HEK293 (cell line): ENCODE measurements around the gene CEBPA.

Source experiments
- KLF16 ChIP-seq: fragments of 450-650 bp; formaldehyde crosslinking; IDR thresholded peaks from 2 replicates; pipeline ENCODE4 v1.5.1; 2017; ENCODE audit warnings: missing biosample characterization, missing genetic modification characterization
- RBAK ChIP-seq: fragments of 450-650 bp; formaldehyde crosslinking; IDR thresholded peaks from 2 replicates; pipeline ENCODE4 v1.5.1; 2016; ENCODE audit warnings: missing biosample characterization, missing genetic modification characterization
- ZBTB21 ChIP-seq: fragments of 450-650 bp; formaldehyde crosslinking; IDR thresholded peaks from 2 replicates; pipeline ENCODE4 v1.5.1; 2017; ENCODE audit warnings: missing biosample characterization, missing genetic modification characterization
- ZFP3 ChIP-seq: fragments of 450-650 bp; formaldehyde crosslinking; IDR thresholded peaks from 2 replicates; pipeline ENCODE4 v1.5.1; 2016; ENCODE audit warnings: low read depth, missing biosample characterization, missing genetic modification characterization
- ZFP69B ChIP-seq: fragments of 450-650 bp; formaldehyde crosslinking; IDR thresholded peaks from 2 replicates; pipeline ENCODE4 v1.5.1; 2016; ENCODE audit warnings: missing biosample characterization, missing genetic modification characterization
- ZNF132 ChIP-seq: fragments of 450-650 bp; formaldehyde crosslinking; IDR thresholded peaks from 2 replicates; pipeline ENCODE4 v1.5.1; 2017; ENCODE audit warnings: missing biosample characterization, missing genetic modification characterization, borderline replicate concordance
- ZNF146 ChIP-seq: fragments of 450-650 bp; formaldehyde crosslinking; IDR thresholded peaks from 2 replicates; pipeline ENCODE4 v1.5.1; 2016; ENCODE audit warnings: missing biosample characterization, missing genetic modification characterization
- ZNF174 ChIP-seq: fragments of 450-650 bp; formaldehyde crosslinking; IDR thresholded peaks from 2 replicates; pipeline ENCODE4 v1.5.0; 2017; ENCODE audit warnings: missing biosample characterization, mild to moderate bottlenecking, missing genetic modification characterization
- ZNF2 ChIP-seq: fragments of 450-650 bp; formaldehyde crosslinking; IDR thresholded peaks from 2 replicates; pipeline ENCODE4 v1.5.1; 2016; ENCODE audit warnings: missing biosample characterization, missing genetic modification characterization
- ZNF211 ChIP-seq: fragments of 450-650 bp; formaldehyde crosslinking; IDR thresholded peaks from 2 replicates; pipeline ENCODE4 v1.5.1; 2016; ENCODE audit warnings: low read depth, missing biosample characterization, missing genetic modification characterization
- ZNF394 ChIP-seq: fragments of 450-650 bp; formaldehyde crosslinking; IDR thresholded peaks from 2 replicates; pipeline ENCODE4 v1.5.1; 2016; ENCODE audit warnings: missing biosample characterization, missing genetic modification characterization, mild to moderate bottlenecking, moderate library complexity, borderline replicate concordance
- ZNF501 ChIP-seq: fragments of 450-650 bp; formaldehyde crosslinking; IDR thresholded peaks from 2 replicates; pipeline ENCODE4 v1.5.1; 2016; ENCODE audit warnings: missing biosample characterization, missing genetic modification characterization
- ZNF548 ChIP-seq: fragments of 450-650 bp; formaldehyde crosslinking; IDR thresholded peaks from 2 replicates; pipeline ENCODE4 v1.5.1; 2016; ENCODE audit warnings: missing biosample characterization, missing genetic modification characterization
- ZNF560 ChIP-seq: fragments of 450-650 bp; formaldehyde crosslinking; IDR thresholded peaks from 2 replicates; pipeline ENCODE4 v1.5.1; 2017; ENCODE audit warnings: missing biosample characterization, missing genetic modification characterization, borderline replicate concordance
- ZNF596 ChIP-seq: fragments of 450-650 bp; IDR thresholded peaks from 2 replicates; pipeline ENCODE4 v1.5.0; 2018; ENCODE audit warnings: missing biosample characterization, mild to moderate bottlenecking, missing genetic modification characterization, moderate library complexity
- ZNF747 ChIP-seq: fragments of 450-650 bp; formaldehyde crosslinking; IDR thresholded peaks from 2 replicates; pipeline ENCODE4 v1.5.1; 2016; ENCODE audit warnings: missing biosample characterization, missing genetic modification characterization
- TF ChIP-seq, protein P1 (sequence below): fragments of 450-650 bp; formaldehyde crosslinking; IDR thresholded peaks from 2 replicates; pipeline ENCODE4 v1.5.1; 2016; ENCODE audit warnings: missing biosample characterization, missing genetic modification characterization
- TF ChIP-seq, protein P2 (sequence below): fragments of 450-650 bp; formaldehyde crosslinking; IDR thresholded peaks from 2 replicates; pipeline ENCODE4 v1.5.1; 2016; ENCODE audit warnings: missing biosample characterization, missing genetic modification characterization
- TF ChIP-seq, protein P3 (sequence below): fragments of 450-650 bp; formaldehyde crosslinking; IDR thresholded peaks from 2 replicates; pipeline ENCODE4 v1.5.1; 2016; ENCODE audit warnings: missing biosample characterization, missing genetic modification characterization
- TF ChIP-seq, protein P4 (sequence below): fragments of 450-650 bp; formaldehyde crosslinking; IDR thresholded peaks from 2 replicates; pipeline ENCODE4 v1.5.1; 2017; ENCODE audit warnings: missing biosample characterization, missing genetic modification characterization
- TF ChIP-seq, protein P5 (sequence below): fragments of 450-650 bp; formaldehyde crosslinking; IDR thresholded peaks from 2 replicates; pipeline ENCODE4 v1.5.1; 2016; ENCODE audit warnings: missing biosample characterization, missing genetic modification characterization
- TF ChIP-seq, protein P6 (sequence below): fragments of 450-650 bp; formaldehyde crosslinking; IDR thresholded peaks from 2 replicates; pipeline ENCODE4 v1.5.0; 2017; ENCODE audit warnings: missing biosample characterization, missing genetic modification characterization, borderline replicate concordance
- TF ChIP-seq, protein P7 (sequence below): fragments of 450-650 bp; IDR thresholded peaks from 2 replicates; pipeline ENCODE4 v1.5.1; 2018; ENCODE audit warnings: missing biosample characterization, mild to moderate bottlenecking, missing genetic modification characterization

The CEBPA gene

DNA sequence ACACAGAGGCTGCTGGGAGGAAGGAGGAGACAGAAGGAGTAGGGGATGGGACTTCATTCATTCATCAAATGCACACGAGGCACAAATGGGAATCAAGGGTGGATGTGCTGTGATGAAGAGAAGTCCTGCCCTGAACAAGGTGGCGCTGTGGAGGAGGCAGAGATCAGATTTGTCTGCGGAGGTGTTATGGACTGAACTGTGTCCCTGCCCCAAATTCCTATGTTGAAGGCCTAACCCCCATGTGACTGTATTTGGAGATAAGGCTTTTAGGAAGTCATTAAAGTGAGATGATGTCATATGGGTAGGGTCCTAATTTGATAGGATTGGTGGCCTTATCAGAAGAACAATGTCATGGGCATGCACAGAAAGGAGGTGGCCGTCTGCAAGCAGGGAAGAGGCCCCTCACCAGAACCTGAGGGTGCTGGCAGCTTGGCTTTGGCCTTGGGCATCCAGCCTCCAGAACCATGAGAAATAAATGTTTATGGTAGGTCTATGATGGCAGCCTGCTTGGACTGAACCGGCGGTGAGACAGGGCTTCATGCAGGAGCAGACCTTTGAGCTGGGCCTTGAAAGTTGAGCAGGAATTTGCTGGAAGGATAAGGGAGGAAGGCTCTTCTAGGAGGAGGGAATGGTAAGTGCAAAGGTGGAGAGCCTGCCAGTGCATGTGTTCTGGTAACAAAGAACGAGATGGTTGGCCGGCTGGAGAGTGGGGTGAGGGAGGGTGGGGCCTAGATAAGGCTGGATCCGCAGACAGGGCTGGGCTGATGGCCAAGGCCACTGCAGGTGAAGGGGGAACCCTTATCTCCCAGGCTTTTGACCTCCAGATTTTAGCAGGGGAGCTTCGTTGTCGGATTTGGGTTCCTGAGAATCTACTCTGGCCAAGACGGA is 2.7 kb upstream of the CEBPA start (continued):
- TF ChIP-seq, protein P1, sequence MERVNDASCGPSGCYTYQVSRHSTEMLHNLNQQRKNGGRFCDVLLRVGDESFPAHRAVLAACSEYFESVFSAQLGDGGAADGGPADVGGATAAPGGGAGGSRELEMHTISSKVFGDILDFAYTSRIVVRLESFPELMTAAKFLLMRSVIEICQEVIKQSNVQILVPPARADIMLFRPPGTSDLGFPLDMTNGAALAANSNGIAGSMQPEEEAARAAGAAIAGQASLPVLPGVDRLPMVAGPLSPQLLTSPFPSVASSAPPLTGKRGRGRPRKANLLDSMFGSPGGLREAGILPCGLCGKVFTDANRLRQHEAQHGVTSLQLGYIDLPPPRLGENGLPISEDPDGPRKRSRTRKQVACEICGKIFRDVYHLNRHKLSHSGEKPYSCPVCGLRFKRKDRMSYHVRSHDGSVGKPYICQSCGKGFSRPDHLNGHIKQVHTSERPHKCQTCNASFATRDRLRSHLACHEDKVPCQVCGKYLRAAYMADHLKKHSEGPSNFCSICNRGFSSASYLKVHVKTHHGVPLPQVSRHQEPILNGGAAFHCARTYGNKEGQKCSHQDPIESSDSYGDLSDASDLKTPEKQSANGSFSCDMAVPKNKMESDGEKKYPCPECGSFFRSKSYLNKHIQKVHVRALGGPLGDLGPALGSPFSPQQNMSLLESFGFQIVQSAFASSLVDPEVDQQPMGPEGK (tag by site-specific recombination), result peak; percentile 32; the same call in 1 of the 2 replicates
- TF ChIP-seq, protein P2, sequence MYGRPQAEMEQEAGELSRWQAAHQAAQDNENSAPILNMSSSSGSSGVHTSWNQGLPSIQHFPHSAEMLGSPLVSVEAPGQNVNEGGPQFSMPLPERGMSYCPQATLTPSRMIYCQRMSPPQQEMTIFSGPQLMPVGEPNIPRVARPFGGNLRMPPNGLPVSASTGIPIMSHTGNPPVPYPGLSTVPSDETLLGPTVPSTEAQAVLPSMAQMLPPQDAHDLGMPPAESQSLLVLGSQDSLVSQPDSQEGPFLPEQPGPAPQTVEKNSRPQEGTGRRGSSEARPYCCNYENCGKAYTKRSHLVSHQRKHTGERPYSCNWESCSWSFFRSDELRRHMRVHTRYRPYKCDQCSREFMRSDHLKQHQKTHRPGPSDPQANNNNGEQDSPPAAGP, result peak; percentile 57
- TF ChIP-seq, protein P3, sequence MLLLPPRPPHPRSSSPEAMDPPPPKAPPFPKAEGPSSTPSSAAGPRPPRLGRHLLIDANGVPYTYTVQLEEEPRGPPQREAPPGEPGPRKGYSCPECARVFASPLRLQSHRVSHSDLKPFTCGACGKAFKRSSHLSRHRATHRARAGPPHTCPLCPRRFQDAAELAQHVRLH, result no peak
- TF ChIP-seq ZNF394 (tag by site-specific recombination) (no peak; the same call in 1 of the 2 replicates), ZNF174 (tag by site-specific recombination) (no peak), ZNF146 (no peak), ZNF2 (tag by site-specific recombination) (peak; percentile 81; the same call in 1 of the 2 replicates), KLF16 (tag by site-specific recombination) (0 out of 2 replicates have a peak, but pooled peaks have one; percentile 29), ZNF132 (tag by site-specific recombination) (no peak), RBAK (0 out of 2 replicates have a peak, but pooled peaks have one; percentile 43), ZNF560 (tag by site-specific recombination) (no peak), ZFP69B (0 out of 2 replicates have a peak, but pooled peaks have one; percentile 20), ZNF548 (tag by site-specific recombination) (0 out of 2 replicates have a peak, but pooled peaks have one; percentile 11), ZFP3 (tag by site-specific recombination) (no peak), ZNF211 (tag by site-specific recombination) (no peak), ZNF501 (tag by site-specific recombination) (no peak), ZNF596 (no peak), ZBTB21 (tag by site-specific recombination) (peak; percentile 87), ZNF747 (tag by site-specific recombination) (no peak)
- TF ChIP-seq, protein P4, sequence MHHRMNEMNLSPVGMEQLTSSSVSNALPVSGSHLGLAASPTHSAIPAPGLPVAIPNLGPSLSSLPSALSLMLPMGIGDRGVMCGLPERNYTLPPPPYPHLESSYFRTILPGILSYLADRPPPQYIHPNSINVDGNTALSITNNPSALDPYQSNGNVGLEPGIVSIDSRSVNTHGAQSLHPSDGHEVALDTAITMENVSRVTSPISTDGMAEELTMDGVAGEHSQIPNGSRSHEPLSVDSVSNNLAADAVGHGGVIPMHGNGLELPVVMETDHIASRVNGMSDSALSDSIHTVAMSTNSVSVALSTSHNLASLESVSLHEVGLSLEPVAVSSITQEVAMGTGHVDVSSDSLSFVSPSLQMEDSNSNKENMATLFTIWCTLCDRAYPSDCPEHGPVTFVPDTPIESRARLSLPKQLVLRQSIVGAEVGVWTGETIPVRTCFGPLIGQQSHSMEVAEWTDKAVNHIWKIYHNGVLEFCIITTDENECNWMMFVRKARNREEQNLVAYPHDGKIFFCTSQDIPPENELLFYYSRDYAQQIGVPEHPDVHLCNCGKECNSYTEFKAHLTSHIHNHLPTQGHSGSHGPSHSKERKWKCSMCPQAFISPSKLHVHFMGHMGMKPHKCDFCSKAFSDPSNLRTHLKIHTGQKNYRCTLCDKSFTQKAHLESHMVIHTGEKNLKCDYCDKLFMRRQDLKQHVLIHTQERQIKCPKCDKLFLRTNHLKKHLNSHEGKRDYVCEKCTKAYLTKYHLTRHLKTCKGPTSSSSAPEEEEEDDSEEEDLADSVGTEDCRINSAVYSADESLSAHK, result no peak
- TF ChIP-seq, protein P5, sequence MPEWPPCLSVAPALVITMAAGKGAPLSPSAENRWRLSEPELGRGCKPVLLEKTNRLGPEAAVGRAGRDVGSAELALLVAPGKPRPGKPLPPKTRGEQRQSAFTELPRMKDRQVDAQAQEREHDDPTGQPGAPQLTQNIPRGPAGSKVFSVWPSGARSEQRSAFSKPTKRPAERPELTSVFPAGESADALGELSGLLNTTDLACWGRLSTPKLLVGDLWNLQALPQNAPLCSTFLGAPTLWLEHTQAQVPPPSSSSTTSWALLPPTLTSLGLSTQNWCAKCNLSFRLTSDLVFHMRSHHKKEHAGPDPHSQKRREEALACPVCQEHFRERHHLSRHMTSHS (tag by site-specific recombination), result no peak
- TF ChIP-seq, protein P6, sequence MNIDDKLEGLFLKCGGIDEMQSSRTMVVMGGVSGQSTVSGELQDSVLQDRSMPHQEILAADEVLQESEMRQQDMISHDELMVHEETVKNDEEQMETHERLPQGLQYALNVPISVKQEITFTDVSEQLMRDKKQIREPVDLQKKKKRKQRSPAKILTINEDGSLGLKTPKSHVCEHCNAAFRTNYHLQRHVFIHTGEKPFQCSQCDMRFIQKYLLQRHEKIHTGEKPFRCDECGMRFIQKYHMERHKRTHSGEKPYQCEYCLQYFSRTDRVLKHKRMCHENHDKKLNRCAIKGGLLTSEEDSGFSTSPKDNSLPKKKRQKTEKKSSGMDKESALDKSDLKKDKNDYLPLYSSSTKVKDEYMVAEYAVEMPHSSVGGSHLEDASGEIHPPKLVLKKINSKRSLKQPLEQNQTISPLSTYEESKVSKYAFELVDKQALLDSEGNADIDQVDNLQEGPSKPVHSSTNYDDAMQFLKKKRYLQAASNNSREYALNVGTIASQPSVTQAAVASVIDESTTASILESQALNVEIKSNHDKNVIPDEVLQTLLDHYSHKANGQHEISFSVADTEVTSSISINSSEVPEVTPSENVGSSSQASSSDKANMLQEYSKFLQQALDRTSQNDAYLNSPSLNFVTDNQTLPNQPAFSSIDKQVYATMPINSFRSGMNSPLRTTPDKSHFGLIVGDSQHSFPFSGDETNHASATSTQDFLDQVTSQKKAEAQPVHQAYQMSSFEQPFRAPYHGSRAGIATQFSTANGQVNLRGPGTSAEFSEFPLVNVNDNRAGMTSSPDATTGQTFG (tag by site-specific recombination), result peak; percentile 66; the same call in 1 of the 2 replicates
- TF ChIP-seq, protein P7, sequence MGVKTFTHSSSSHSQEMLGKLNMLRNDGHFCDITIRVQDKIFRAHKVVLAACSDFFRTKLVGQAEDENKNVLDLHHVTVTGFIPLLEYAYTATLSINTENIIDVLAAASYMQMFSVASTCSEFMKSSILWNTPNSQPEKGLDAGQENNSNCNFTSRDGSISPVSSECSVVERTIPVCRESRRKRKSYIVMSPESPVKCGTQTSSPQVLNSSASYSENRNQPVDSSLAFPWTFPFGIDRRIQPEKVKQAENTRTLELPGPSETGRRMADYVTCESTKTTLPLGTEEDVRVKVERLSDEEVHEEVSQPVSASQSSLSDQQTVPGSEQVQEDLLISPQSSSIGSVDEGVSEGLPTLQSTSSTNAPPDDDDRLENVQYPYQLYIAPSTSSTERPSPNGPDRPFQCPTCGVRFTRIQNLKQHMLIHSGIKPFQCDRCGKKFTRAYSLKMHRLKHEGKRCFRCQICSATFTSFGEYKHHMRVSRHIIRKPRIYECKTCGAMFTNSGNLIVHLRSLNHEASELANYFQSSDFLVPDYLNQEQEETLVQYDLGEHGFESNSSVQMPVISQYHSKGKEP (tag by site-specific recombination), result no peak
